GM18951 (cell line): ENCODE data around the gene MAT2B.
"Not testable (repeated sequence)": the region's sequence is repeated elsewhere in the genome, so short reads cannot be mapped to it uniquely, and the experiment has no call there.

ENCODE experiments used
- POLR2A ChIP-seq: IDR thresholded peaks from 4 replicates; pipeline ENCODE4 v1.6.1; 2011; ENCODE audit warnings: mild to moderate bottlenecking; ENCODE audit not compliant: insufficient read length, insufficient read depth; ENCODE audit errors: extremely low read depth
- in situ Hi-C: fragments of 300-500 bp; cut with MboI; formaldehyde crosslinking; loops from one replicate; pipeline ENCODE4 v1.12.0; 2022; ENCODE audit warnings: low sequenced_read_pairs, mixed read lengths, inconsistent platforms; ENCODE audit not compliant: unreplicated experiment

MAT2B gene

DNA sequence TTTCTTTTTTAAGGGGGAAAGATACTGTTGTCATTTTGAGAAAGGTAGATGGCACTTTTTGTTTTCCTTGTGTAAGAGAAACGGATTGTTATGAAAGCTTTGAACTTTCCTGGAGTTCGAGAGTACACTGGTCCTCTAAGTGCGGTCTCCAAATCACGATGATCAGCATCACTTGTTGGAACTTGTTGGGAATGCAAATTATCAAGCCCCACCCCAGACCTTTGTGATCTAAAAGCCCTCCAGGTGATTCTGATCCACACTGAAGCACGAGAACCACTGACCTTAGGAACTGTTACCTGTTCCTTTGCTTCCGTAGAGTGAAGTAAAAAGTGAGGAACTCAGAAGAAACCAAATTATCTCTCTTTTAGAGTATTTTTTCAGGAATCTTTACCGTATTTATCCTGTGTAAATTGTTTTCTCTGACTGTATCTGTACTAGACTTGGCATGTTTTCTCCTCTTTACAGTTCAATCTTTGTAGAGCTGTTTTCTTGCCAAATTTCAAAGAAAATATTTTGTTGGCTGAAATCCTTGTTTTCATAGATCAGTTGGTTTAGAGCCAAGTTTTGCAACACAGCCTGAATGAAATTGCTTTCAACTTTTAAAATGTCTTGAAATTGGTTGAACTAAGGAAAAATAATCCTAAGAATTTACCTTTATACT is 4.0 kb downstream of the MAT2B start:
- in situ Hi-C loops: no loop called here
- no peak for TF ChIP-seq POLR2A

DNA sequence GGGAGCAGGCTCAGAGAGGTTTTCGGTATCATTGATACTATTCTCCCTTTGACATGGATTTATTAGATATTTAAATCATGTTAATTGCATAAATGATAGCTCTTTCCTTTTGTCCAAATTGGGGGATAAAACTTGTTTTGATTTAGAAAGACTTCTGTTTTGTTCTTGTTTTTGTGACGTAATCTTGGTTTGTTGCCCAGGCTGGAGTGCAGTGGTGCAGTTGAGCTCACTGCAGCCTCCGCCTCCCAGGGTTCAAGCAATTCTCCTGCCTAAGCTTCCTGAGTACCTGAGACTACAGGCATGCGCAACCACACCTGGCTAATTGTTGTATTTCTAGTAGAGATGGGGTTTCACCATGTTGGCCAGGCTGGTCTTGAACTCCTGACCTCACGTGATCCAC is 7.1 kb downstream of the MAT2B start:
- no peak for TF ChIP-seq POLR2A
- in situ Hi-C loops: no loop called here

- in situ Hi-C loops: no loop called here
- no peak for TF ChIP-seq POLR2A
Measured at GRCh38 chr5:163525096-163525495, 19.7 kb downstream of the MAT2B start.

GRCh38 chr5:163529698-163530097 is 24.3 kb downstream of the MAT2B start:
- in situ Hi-C loops: no loop called here
- TF ChIP-seq POLR2A: no peak

DNA sequence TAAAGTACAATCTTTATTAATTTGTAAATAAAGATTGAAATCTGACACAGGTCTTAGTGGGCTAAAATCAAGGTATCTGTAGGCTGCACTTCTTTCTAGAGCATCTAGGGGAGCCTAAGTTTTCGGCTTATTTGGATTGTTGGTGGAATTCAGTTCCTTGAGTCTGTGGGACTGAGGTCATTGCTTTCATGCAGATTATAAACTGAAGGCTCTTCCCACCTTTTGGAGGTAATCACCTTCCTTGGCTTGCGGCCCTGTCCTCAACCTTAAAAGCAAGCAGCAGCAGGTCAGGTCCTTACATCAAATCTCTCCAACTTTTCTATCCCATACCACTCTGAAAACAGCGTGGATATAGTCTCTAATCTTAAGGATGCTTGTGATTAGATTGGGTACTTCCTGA is 25.9 kb downstream of the MAT2B start:
- no peak for TF ChIP-seq POLR2A
- in situ Hi-C loops: no loop called here

GRCh38 chr5:163532171-163533084 is 27.0 kb downstream of the MAT2B start:
- in situ Hi-C loops: no loop called here
- no peak for TF ChIP-seq POLR2A

DNA sequence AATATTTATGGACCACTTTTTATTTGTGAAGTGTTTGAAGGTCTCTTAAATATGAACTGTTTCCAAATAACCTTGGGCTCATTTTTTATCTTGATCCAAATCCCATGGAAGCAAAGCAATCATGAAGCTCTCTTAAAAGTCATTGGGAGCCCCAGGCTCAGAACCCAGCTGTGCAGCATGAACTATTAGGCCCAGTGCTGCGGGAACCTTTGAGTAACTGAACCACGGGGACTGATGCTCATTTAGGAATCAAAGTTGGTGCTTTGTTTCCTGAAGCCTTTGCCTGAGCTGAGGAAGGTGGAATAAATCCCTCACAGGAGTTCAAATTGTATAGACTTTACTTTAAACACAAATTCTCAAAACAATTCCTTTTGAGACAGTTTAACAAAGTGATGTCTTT is 27.8 kb downstream of the MAT2B start:
- in situ Hi-C loops: no loop called here
- TF ChIP-seq POLR2A: no peak

DNA sequence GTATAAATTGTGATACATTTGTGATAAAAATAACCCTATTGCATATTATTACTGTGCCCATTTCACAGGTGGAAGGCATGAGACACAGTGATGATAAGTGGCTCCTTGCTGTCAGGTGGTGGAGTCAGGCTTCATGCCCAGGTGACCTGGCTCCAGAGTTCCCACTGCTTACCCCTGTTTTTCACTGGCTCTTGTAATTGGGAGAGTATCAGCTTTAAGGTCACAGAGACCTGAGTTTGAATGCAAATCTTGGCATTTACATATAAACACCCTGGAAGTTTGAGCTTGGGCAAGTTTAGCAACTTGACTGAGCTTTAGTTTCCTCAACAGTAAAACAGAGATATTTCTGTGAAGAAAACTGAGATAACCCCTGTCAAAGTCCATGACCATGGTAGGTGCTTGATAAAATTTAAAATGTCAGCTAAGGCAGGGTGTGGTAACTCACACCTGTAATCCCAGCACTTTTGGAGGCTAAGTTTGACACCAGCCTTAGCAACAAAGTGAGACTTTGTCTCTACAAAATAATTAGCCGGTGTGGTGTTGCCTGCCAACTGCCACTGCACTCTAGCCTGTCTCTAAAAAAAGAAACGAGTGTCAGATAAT is 29.2 kb downstream of the MAT2B start:
- no peak for TF ChIP-seq POLR2A
- in situ Hi-C loops: no loop called here

- TF ChIP-seq POLR2A: no peak
- in situ Hi-C loops: no loop called here
Measured at GRCh38 chr5:163535290-163535689, 29.9 kb downstream of the MAT2B start.

DNA sequence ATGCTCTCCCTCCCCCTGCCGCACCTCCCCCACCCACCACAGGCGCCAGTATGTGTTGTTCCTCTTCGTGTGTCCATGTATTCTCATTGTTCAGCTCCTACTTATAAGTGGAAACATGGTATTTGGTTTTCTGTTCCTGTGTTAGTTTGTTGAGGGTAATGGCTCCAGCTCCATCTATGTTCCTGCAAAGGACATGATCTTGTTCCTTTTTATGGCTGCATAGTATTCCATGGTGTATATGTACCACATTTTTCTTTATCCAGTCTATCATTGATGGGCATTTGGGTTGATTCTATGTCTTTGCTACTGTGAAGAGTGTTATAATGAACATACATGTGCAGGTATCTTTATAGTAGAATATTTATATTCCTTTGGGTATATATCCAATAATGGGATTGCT is 31.0 kb downstream of the MAT2B start:
- in situ Hi-C loops: not testable (repeated sequence)

- in situ Hi-C loops: no loop called here
- TF ChIP-seq POLR2A: no peak
Measured at GRCh38 chr5:163540696-163541095, 35.3 kb downstream of the MAT2B start.

DNA sequence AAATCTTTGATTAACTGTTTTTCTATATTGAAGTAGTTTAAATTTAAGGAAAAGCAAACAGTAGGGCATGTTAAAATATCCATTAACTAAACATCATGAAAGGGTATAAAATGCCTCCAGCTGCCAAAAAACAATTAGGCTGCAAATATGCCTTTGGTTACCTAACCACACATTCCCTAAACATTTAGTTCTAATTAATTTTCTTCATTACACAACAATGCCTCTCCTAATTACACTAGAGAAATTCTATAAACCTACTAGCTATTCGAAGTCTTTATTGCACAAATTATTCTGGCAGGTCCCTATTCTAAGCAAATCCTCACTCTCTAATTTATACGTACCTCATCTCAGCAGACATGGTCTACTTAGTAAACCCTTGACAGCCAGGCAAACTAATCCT is 37.4 kb downstream of the MAT2B start:
- in situ Hi-C loops: no loop called here
- no peak for TF ChIP-seq POLR2A

GRCh38 chr5:163544041-163544440 is 38.6 kb downstream of the MAT2B start:
- in situ Hi-C loops: no loop called here
- TF ChIP-seq POLR2A: no peak

- in situ Hi-C loops: no loop called here
- TF ChIP-seq POLR2A: no peak
Measured at GRCh38 chr5:163544836-163545235, 39.4 kb downstream of the MAT2B start.
